OCI-LY3 (cell line): ENCODE results near the gene SNX11.

ENCODE experiments used
- EZH2phosphoT487 ChIP-seq: fragments of 200-600 bp; shearing (Covaris generic); IDR thresholded peaks from 2 replicates; pipeline ENCODE4 v1.6.1; 2018; ENCODE audit warnings: antibody characterized with exemption, mixed run types, low read depth
- TF ChIP-seq, protein P1 (sequence below): fragments of 200-600, 300-600 bp; sonication (generic); IDR thresholded peaks from 2 replicates; pipeline ENCODE4 v1.5.1; 2014; ENCODE audit warnings: antibody characterized with exemption, low read length, low read depth

- TF ChIP-seq, protein P1, sequence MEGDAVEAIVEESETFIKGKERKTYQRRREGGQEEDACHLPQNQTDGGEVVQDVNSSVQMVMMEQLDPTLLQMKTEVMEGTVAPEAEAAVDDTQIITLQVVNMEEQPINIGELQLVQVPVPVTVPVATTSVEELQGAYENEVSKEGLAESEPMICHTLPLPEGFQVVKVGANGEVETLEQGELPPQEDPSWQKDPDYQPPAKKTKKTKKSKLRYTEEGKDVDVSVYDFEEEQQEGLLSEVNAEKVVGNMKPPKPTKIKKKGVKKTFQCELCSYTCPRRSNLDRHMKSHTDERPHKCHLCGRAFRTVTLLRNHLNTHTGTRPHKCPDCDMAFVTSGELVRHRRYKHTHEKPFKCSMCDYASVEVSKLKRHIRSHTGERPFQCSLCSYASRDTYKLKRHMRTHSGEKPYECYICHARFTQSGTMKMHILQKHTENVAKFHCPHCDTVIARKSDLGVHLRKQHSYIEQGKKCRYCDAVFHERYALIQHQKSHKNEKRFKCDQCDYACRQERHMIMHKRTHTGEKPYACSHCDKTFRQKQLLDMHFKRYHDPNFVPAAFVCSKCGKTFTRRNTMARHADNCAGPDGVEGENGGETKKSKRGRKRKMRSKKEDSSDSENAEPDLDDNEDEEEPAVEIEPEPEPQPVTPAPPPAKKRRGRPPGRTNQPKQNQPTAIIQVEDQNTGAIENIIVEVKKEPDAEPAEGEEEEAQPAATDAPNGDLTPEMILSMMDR: no peak
- TF ChIP-seq EZH2phosphoT487: no peak
These were observed 40.3 kb upstream of the SNX11 start for GRCh38 chr17:48067245-48067644.
